Activated CD8-positive, alpha-beta memory T cell treated with anti-CD3 and anti-CD28 coated beads for 36 hours (primary cell): ENCODE data around the gene COL24A1. TPM values are rescaled to one million over a fixed set of nuclear protein-coding genes. Genes with fewer than 3 reads are reported as not detected.
"Not testable (repeated sequence)": the region's sequence is repeated elsewhere in the genome, so short reads cannot be mapped to it uniquely, and the experiment has no call there.

ENCODE experiments used
- CTCF ChIA-PET: fragments of 350-600 bp; sonication (Branson Sonifier 250); formaldehyde crosslinking; loops from one replicate; lab custom pipeline; 2021; ENCODE audit warnings: antibody characterized with exemption; lab: Charles Lee
- POLR2A ChIA-PET: fragments of 350-600 bp; sonication (Branson Sonifier 250); formaldehyde crosslinking; loops from one replicate; lab custom pipeline; 2021; ENCODE audit warnings: antibody characterized with exemption; lab: Charles Lee
- total RNA-seq, 2 experiments: library from RNA; stranded (reverse); gene quantifications; one replicate each; pipeline ENCODE4 v1.2.3, GENCODE V29; 2021

COL24A1 gene
- total RNA-seq, 2 experiments from 2014 or later, result not detected

- CTCF ChIA-PET, result no interaction called here
Observed at GRCh38 chr1:85847356-85847755, 309.2 kb downstream of the COL24A1 start.

GRCh38 chr1:85846706-85847105 lies 309.9 kb downstream of the COL24A1 start:
- ChIA-PET CTCF (no interaction called here), POLR2A (no interaction called here)

More at GRCh38 chr1:85847356-85847755, 309.2 kb downstream of the COL24A1 start:
- POLR2A ChIA-PET, result no interaction called here

- CTCF ChIA-PET, result interaction anchor here (0.6 kb wide), 1 partner anchor 734 kb away, joined by 4 read pairs; no protein-coding TSS in a partner anchor
Observed at GRCh38 chr1:85839459-85839858, 317.1 kb downstream of the COL24A1 start.

DNA sequence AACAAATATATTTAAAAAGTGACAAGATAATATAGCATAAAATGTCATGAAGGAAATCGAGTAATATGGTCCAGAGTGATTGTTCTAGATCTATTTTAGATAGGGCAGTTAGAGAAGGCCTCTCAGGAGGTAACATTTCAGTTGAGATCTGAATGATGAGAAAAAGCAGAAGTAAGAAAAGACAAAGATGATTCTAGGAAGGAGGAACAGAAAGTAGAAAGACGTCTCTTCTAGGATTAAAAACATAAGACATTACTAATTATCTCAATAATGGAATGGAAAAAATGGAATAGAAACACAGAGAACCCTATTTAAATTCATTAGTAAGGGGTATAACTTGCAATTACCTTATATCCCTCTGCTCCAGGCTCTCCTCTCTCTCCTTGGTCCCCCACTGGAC lies 318.3 kb downstream of the COL24A1 start:
- ChIA-PET POLR2A (no interaction called here), CTCF (no interaction called here)

More at GRCh38 chr1:85839459-85839858, 317.1 kb downstream of the COL24A1 start:
- POLR2A ChIA-PET, result no interaction called here

DNA sequence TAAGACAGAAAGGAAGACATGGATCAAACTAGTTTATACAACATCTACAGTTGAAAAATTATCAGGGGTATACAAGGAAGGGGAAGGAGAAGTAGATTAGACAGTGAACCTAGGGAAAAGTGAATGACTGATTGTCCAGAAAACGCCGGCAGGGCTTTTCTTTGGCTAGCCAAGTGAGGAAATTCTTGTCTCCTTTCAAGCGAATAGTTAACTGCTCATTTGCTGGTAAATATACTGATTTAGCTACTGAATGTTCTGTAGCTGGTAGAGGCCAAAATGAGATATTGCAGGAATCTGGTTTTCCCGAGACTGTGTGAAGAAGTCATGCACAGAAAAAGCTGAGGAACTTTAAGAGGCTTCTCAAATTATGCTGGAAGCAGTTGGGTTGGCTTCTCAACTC lies 319.8 kb downstream of the COL24A1 start:
- ChIA-PET POLR2A (no interaction called here), CTCF (no interaction called here)

GRCh38 chr1:85833165-85833564 lies 323.4 kb downstream of the COL24A1 start:
- CTCF ChIA-PET, POLR2A ChIA-PET: not testable (repeated sequence)

GRCh38 chr1:85830837-85831236 lies 325.7 kb downstream of the COL24A1 start:
- CTCF ChIA-PET, result no interaction called here
- POLR2A ChIA-PET, result no interaction called here

- CTCF ChIA-PET, result no interaction called here
- POLR2A ChIA-PET, result no interaction called here
Observed at GRCh38 chr1:85824066-85824840, 332.3 kb downstream of the COL24A1 start.

DNA sequence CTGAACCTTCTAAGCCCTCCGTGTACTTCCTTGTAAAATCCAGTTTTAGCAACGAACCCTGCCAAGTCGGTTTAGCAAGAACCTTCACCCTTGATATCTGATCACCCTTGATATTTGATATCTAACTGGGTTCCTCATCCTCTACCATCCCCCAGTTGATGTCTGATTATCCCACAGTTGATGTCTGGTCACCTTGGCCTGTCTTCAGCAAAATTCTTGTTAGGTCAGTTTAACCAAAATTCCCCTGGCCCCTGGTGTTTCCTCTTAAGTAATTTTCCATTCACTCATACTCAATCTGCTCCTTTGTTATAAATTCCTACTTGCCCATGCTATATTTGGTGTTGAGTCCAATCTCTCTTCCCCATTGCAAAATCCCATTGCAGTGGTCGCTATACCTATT lies 333.9 kb downstream of the COL24A1 start:
- ChIA-PET CTCF (no interaction called here), POLR2A (no interaction called here)

DNA sequence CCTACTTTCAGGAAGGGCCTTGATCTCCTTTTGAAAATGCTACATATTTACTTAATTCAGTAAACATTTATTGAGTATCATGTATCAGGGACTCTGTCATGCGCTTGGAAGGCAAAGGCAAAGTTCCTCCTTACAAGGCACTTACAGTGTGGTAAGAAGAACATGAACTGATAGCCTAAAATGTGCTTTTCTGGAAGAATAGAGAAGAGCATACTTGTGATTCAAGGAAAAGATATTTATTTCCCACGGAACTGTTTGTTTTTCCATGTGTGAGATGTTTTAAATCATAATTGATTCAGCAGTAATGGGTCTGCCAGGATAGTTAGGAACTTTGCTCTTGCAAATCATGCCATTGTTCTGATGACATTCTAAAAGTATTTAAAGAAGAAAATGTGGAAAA lies 338.2 kb downstream of the COL24A1 start:
- CTCF ChIA-PET, result no interaction called here
- POLR2A ChIA-PET, result no interaction called here

- ChIA-PET POLR2A (no interaction called here), CTCF (interaction anchor here (0.6 to 0.7 kb wide), 2 partner anchors 38 to 260 kb away, joined by 3 to 6 read pairs; no protein-coding TSS in a partner anchor)
Observed at GRCh38 chr1:85816606-85817005, 340.0 kb downstream of the COL24A1 start.

DNA sequence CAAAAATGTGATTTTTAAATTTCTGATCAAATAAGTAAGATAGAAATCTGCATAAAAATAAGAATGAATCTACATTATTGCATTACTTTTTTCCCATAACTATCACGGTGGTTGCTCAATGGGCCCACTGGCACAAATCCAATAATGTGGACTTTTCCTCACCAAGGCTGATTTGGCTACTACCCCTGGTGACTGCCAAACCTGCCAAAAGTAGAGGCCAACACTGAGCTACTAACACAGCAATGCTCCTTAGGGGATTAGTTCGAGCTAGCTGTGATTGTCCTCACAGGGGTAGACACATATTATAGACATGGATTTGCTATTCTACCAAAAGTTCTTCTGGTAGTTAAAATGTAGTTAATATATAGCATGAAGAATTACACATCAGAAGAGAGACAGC lies 340.7 kb downstream of the COL24A1 start:
- ChIA-PET CTCF (interaction anchor here (0.6 kb wide), 1 partner anchor 37 kb away, joined by 3 read pairs; no protein-coding TSS in a partner anchor), POLR2A (no interaction called here)

- POLR2A ChIA-PET, result no interaction called here
- CTCF ChIA-PET, result no interaction called here
Observed at GRCh38 chr1:85806236-85806965, 350.2 kb downstream of the COL24A1 start.

DNA sequence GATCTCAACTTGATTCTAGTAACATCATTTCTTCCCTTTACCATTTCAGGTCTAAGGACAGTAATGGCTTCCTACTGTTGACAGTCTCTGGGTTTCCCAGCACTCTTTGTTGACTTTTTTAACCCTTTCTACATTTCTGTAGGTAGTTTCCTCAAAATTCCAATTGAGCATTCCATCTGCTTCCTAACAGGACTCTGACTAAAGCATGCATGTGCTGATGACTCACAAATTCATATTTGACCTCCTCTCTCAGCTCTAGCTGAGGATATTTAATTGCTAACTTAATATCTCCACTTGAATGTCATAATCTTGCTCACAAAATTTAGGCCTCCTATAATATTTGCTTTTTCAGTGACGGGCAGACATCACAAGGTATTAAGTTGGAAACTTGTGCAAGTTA lies 355.1 kb downstream of the COL24A1 start:
- ChIA-PET CTCF (no interaction called here), POLR2A (no interaction called here)

DNA sequence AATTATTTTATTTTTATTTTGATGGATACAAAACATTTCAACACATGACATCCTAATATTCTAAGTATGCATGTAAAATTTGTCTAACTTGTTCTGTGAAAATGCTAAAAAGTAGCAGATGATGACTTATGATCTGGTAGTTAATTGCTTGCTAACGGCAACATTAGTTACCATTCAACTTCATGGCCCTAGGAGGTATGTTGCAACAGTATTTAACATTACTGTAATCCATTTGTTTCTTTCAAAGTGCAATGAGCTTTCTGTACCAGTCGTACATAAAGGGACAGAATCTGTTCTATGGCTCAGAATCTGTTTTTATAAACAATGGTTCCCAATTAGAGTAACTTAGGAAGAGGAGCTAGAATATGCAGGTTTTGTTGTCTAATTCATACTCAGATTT lies 356.8 kb downstream of the COL24A1 start:
- ChIA-PET POLR2A (no interaction called here), CTCF (no interaction called here)

DNA sequence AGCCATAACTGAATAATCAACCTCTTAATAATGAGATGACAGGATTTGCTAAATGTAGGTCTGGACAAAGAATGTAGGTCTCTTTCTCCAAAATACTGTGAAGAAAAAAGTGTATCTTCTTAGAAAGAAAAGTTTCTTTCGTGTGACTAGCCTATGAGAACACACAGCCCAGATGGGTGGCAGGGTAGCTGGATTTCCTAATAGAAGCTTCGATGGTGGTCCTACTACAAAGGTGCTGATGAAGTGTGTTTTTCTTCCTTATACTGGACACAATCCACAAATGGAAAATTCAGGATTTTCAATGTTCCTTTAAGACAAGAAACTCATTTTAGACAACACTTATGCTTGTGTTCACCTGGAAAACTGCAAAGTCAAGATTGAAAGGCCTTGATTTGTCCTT lies 358.2 kb downstream of the COL24A1 start:
- CTCF ChIA-PET, result no interaction called here
- POLR2A ChIA-PET, result no interaction called here

DNA sequence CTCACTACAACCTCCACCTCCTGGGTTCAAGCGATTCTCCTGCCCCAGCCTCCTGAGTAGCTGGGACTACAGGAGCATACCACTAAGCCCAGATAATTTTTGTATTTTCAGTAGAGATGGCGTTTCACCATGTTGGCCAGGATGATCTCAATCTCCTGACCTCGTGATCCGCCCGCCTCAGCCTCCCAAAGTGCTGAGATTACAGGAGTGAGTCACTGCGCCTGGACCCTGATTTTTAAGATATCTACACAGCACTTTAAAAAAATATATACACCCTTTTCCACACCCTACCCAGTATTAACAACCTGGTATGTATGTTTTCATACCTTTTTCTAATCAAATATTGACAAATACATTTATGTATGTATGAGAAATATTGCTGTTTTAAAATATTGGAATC lies 379.6 kb downstream of the COL24A1 start:
- CTCF ChIA-PET, POLR2A ChIA-PET: not testable (repeated sequence)

- ChIA-PET POLR2A (no interaction called here), CTCF (no interaction called here)
Observed at GRCh38 chr1:85762804-85763203, 393.8 kb downstream of the COL24A1 start.

DNA sequence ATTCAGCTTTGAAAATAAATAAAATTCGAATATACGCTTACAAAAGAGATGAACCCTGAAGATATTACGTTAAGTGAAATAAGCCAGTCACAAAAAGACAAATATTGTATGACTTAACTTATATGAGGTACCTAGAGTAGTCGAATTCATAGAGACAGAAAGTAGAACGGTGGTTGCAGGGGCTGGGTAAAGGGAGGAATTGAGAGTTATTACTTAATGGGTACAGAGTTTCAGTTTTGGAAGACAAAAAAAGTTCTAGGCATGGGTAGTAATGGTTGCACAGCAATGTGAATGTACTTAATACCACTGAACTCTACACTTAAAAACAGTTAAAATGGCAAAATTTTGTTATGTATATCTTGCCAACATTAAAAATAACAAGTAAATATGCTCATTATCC lies 399.7 kb downstream of the COL24A1 start:
- ChIA-PET POLR2A (no interaction called here), CTCF (no interaction called here)

GRCh38 chr1:85748120-85748519 lies 408.5 kb downstream of the COL24A1 start:
- ChIA-PET POLR2A (no interaction called here), CTCF (no interaction called here)

DNA sequence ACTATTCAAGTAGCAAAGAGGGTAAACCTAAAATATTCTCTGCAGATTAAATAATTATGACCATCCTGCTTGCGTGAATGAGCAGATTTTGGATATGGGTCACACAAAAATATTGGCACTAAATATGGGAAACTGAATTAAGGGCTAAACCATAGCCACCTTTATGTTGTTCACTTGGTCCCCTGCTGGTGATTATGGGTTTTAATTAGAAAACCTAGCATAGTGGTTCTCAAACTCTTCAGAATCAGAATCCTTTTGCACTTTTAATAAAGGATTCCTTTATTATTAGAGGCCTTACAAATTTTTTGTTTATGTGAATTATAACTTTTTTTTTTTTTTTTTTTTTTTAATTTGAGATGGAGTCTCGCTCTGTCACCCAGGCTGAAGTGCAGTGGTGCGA lies 409.8 kb downstream of the COL24A1 start:
- CTCF ChIA-PET, result interaction anchor here (0.7 kb wide), 1 partner anchor 11 kb away, joined by 4 read pairs; no protein-coding TSS in a partner anchor
- POLR2A ChIA-PET, result no interaction called here
